ENCODE data around the gene MAGI2.
"Not testable (repeated sequence)": the region's sequence is repeated elsewhere in the genome, so short reads cannot be mapped to it uniquely, and the experiment has no call there.

Gene MAGI2

DNA sequence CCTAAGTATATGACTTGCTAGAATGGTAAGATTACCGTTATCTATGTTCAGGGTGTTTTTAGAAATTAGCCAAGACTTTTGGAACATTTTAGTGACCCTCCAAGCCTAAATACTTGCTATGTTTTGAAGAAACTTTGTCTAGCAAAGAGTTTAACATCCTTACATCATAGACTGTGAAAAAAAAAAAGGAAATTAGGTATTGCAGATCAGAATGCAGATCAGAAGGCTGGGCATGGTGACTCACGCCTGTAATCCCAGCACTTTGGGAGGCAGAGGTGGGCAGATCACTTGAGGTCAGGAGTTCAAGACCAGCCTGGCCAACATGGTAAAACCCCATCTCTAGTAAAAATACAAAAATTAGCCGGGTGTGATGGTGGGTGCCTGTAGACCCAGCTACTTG lies 10.7 kb downstream of the MAGI2 start:
- DNase-seq, result not testable (repeated sequence)

DNA sequence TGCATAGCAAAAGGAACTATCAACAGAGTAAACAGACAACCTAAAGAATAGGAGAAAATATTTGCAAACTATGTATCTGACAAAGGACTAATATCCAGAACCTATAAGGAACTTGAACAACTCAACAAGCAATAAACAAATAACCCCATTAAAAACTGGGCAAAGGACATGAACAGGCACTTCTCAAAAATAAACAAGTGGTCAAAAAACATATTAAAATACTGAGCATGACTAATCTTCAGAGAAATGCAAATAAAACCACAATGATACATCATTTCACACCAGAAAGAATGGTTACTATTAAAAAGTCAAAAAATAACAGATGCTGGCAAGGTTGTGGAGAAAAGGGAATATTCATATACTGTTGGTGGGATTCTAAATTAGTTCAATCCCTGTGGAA lies 17.1 kb downstream of the MAGI2 start:
- no peak for DNase-seq

- no peak for DNase-seq
These were observed 18.6 kb downstream of the MAGI2 start for GRCh38 chr7:79434867-79435266.

GRCh38 chr7:79434098-79434497 lies 19.4 kb downstream of the MAGI2 start:
- no peak for DNase-seq

- DNase-seq, result no peak
These were observed 23.1 kb downstream of the MAGI2 start for GRCh38 chr7:79430391-79430790.

GRCh38 chr7:79425665-79426064 lies 27.8 kb downstream of the MAGI2 start:
- no peak for DNase-seq

DNA sequence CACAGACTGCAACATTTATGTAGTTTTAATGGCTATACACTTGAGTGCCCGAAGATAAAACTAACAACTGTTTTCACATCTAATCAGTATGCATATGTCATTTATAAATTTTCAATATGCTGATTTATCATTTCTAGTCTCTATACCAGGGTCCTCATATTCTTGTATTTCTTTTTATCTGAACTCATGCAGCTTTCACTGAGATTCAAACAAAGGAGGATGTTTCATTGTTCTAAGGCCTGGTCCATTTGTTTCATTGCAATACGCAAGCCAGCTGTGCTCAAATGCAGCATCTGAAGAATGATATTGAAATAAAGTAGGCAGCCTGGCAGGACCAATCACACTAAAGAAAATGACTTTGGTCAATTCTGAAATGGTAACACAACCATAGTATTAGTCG lies 31.7 kb downstream of the MAGI2 start:
- DNase-seq, result no peak

DNA sequence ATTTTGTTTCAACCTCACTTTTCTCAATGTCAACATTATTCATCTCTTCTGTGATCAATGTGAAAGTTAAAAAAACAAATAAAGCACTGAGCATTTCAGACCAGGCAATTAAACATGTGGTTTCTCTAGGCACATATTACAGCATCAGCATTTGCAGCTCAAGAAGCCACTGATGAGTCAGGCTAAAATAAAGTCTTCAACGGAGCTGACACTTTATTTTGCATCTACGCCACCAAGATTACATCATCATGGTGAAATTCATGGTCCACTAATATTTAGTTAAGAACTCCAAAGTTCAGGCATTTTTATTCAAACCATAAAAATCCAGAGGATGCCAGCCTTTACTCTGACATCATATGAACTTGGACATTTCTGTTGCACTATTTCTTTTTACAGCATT lies 33.0 kb downstream of the MAGI2 start:
- no peak for DNase-seq

DNA sequence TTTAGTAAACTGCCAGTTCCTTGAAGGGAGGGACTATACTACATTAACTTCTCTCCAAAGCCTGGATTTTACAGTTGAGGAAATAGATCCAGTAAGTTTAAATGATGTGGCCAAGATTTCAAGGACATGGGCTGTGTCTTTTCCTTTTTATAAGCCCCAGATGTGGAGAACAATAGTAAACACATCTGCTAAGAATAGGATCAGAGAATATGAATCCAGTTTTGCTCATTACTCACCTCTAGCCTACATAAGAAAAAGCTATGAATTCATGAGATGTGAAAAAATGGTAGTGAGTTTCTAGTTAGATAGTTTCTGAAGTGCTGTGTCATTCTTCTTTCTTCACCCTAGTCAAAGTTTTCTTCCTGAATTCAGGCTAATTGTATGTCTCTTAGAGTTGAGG lies 38.6 kb downstream of the MAGI2 start:
- no peak for DNase-seq

GRCh38 chr7:79412915-79413314 lies 40.6 kb downstream of the MAGI2 start:
- no peak for DNase-seq

DNA sequence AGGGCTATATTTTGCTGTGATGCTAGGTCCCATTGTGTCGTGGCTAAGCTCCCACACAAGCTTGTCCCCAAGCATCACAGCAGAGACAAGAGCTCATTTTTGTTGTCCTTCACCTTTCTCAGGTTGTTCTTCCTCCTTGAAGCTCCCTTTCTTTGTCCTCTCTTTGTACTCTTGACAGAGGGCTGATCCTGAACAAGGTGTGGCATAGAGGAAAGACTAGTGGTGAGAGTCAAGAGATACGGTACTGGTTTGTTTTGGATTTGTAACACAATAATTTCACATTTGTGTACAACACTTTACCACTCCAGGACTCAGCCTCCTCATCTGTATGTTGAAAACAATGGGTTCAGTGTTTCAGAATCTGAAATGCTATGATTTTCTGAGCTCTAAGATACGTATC lies 41.0 kb downstream of the MAGI2 start:
- no peak for DNase-seq

DNA sequence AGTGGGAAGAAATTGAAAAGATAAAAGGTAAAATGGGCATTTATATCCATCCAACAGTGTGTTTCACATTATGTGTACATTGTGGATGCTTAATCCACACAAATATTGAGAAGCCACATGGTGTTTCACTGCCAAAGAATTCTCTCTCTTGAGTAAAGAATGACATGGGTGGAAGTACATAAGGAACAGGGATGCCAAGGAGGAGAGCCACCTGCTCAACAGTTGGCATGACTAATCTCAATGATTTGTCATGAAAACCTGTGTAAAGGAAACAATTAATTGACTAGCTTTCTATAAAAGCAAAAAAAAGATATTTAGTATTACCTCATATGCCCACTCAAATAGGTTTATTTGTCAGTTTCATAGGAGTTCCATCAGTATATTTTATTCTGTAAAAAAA lies 43.1 kb downstream of the MAGI2 start:
- DNase-seq, result peak; percentile 9 to 63

DNA sequence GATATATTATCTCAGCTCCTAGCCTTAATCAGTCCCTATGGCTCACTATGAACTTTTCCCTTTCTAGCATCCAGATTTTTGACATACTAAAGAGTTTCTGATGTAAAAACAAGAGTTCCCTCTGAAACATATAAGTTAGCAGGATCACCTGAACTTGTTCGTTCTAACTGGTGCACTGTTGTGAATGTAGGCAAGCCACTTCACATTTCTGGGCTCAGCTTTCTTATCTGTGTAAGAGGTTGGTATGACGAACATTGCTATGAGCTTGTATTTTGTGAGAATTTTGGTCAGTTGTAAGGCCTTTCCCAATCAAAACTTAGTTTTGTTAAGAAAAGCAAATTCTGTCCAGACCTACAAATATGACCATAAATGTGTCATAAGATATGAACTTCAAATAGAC lies 46.1 kb downstream of the MAGI2 start:
- no peak for DNase-seq

DNA sequence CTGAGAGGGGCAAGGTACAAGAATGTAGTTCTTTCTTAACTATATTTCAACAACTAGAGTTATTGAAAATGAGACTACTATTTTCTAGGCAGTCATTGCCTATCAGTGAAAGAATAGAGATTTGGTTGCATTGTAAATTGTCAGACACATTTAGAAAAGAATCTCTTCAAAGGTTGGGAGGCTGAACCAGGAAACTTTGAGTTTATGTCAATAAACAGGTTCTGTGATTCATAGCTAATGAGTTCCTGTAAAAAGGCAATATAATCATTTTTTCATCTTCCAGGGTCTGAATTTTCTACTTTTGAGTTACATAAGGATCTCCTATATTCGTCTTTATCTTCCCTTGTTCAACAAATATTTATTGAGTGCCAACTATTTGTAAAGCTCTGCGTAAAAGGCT lies 47.1 kb downstream of the MAGI2 start:
- no peak for DNase-seq

GRCh38 chr7:79405368-79405767 lies 48.1 kb downstream of the MAGI2 start:
- DNase-seq, result no peak

DNA sequence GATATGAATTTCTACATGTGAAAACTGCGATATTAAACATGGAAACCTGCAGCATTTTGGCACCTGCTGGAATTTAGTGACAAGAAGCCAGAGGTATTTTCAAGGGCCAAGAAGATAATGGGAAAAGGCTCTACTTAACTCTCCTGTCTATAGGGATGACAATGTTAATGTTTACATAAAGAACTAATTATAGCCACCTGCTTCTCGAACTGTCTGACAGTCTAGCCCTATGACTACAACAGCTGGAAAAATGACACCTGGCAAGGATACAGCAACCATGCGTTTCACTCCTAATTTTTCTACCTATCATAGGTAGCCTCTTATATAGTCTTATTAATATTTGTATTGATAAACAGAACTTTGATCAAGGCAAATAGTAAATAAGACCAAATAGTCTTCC lies 49.6 kb downstream of the MAGI2 start:
- peak in 1 of 2 experiments; percentile 18 for DNase-seq

- DNase-seq, result no peak
These were observed 50.0 kb downstream of the MAGI2 start for GRCh38 chr7:79403451-79403850.

DNA sequence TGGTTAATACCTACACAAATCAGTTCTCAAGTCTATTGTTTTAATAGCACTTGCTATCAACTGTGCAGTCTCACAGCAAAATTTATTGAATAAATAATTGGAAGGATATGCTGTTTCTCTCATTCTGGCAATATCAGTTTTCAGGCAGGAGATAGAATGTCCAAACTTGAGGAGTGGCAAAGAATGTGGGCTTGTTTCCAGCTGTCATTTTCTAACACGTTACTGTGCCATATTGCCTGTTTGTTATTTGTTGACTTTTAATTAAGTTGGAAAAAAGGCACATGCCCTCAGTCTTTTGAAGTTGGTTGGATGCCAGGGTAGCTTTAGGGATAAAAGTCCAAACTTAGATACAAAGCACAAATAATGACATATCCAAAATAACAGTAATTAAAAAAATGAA lies 52.2 kb downstream of the MAGI2 start:
- peak in 1 of 2 experiments; percentile 47 for DNase-seq

DNA sequence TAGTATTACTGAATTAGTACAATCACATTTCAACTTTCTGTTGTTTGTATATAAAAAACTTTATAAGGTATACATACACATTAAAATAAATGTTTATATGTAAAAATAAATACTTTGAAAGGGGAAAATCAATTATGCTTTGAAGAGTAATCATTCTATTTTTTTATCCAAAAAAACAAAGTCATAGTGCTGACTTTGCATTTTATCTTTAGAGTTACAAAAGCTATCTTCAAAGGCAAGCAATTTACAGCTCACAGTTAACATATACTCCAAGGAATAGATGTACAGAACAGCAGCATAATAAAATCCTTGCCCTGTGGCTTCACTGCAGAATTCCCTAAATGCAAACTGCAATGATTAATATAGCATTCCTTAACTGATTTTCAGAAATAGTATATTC lies 53.2 kb downstream of the MAGI2 start:
- no peak for DNase-seq

DNA sequence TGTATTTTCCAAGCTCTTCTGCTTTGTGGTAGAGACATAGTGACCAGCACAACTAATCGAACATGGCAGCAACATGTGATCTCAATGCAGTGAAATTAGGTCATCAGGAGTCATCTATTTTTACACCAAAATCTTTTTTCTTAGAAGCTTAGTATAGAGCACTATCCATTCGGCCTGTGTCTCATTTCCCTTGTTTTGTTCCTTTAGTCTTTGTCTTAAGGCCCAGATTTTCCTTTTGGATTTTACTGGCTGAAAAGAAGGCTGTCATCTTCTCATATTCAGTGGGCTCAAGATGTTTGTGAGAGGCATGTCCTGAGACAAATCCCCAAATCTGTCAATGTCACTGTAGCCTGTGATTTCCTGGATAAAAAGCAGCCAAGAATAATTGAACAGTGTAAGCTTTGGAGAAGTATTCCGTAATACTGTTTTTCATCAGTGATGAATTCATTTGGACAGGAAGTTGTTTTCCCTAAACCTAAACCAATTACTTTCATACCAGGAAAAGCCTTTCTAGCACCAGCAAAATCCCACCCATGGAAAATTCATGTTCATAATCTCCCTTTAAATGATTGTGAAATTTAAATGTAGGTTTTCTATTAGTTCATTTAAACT lies 55.2 kb downstream of the MAGI2 start:
- DNase-seq, result no peak

- DNase-seq, result no peak
These were observed 66.6 kb downstream of the MAGI2 start for GRCh38 chr7:79386688-79387422.

GRCh38 chr7:79381921-79382320 lies 71.5 kb downstream of the MAGI2 start:
- DNase-seq, result no peak

DNA sequence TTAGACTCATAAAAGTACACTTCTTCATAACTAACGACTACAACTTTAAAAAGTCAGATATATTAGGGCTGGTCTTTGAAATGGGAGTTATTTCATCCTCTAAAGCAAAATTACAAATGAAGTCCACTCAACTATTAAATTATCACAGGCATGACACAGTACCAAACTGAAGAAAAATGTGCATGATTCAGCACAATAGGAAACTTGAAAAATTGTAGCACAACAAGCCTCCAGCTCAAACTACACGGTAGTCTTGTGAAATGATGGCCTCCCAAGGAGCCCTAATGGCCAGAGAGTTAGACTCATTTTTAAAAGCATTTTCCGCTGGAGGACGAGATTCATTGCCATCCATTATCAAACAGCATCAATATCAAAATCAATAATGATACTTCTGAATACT lies 76.4 kb downstream of the MAGI2 start:
- no peak for DNase-seq

GRCh38 chr7:79376299-79377025 lies 77.0 kb downstream of the MAGI2 start:
- DNase-seq, result no peak

Data from NCI-H524 (cell line).